Measurements from ENCODE around the gene NFAT5. TPM values are rescaled to one million over a fixed set of nuclear protein-coding genes. Genes with fewer than 3 reads are reported as not detected.
A peak's percentile ranks its signal among the peaks of the same experiment; 100 is the strongest.

Gene NFAT5
- polyA plus RNA-seq, 2 of the 4 experiments (the other 2 are of a cell fraction), result 9.5 to 45.1 TPM

DNA sequence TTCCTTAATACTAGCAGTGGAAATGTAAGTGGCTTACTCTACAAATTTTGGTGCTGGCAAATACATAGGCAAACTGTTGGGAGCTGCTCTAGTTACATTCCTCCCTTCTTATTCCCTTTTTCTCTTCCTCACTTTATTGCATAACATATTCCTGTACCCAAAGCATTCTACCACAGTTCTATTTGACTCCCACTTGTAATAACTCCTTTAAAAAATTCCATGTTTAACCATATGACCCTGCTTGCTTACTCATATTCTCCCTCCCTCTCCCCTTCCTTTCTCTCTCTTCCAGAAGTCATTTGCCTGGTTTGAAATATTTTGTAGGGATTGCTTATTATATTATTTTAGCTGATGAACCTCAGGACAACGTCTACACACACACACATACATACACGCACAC is 137.9 kb downstream of the NFAT5 start:
- Histone ChIP-seq H3K4me3 (no peak overlapping the region), H3K4me2 (peak overlapping the region; percentile 1; the same call in 1 of the 3 replicates), H3K9me3 (no peaks in the 10 kb centered on the region), H3K27ac (no peak overlapping the region), H3K4me1 (peaks cover 41% of the 10 kb centered on the region)
- POLR2A ChIA-PET, result interaction anchor here (1.5 kb wide), 1 partner anchor 23 kb away, joined by 12 read pairs; the partner anchor contains the start of gene NQO1
- 57% methylated on average over 2 of the region's 2 CpGs for WGBS (ENCODE audit: missing lambda C conversion rate)
- FAIRE-seq (no peak), ATAC-seq (peak; percentile 9 to 11; a peak in 4 of 6 replicates), DNase-seq (ENCODE audit: low read depth in 1 of 2, low spot score in 1 of 2) (no peak)
- CTCF ChIA-PET, result interaction anchor here (1.0 to 3.9 kb wide), 7 partner anchors 9 to 306 kb away, joined by 3 to 24 read pairs (median 4); partner anchors contain the start of genes NOB1 and NQO1
- TF ChIP-seq JUN (IDR thresholded peaks at IDR 0.05) (no peak; a peak in 1 of 5 replicates), TFCP2L1 (CRISPR knock-in tag; IDR thresholded peaks at IDR 0.05) (peak; percentile 92), MAFK (IDR thresholded peaks at IDR 0.05; ENCODE audit: partially characterized antibody) (no peak), RFX5 (IDR thresholded peaks at IDR 0.05) (no peak), PHF8 (IDR thresholded peaks at IDR 0.05; ENCODE audit: borderline replicate concordance, low read depth) (no peak), HDAC2 (IDR thresholded peaks at IDR 0.05) (no peak), EP300 (IDR thresholded peaks at IDR 0.05) (no peak), MYC (IDR thresholded peaks at IDR 0.05; ENCODE audit: borderline replicate concordance, low read length) (no peak), CBX2 (IDR thresholded peaks at IDR 0.05; ENCODE audit: borderline replicate concordance, low read depth) (no peak), GATA3 (IDR thresholded peaks at IDR 0.05; ENCODE audit: borderline replicate concordance) (no peak), SREBF2 (IDR thresholded peaks at IDR 0.05) (no peak), ZNF302 (CRISPR knock-in tag; IDR thresholded peaks at IDR 0.05) (no peak), CBX8 (IDR thresholded peaks at IDR 0.05) (no peak), ZFP36 (IDR thresholded peaks at IDR 0.05; ENCODE audit: borderline replicate concordance, partially characterized antibody) (no peak), HOXA7 (CRISPR knock-in tag; IDR thresholded peaks at IDR 0.05) (0 out of 2 replicates have a peak, but pooled peaks have one; percentile 33), SMC3 (IDR thresholded peaks at IDR 0.05) (no peak), CHD2 (IDR thresholded peaks at IDR 0.05; ENCODE audit: low read length, partially characterized antibody) (no peak), NR3C1 (IDR thresholded peaks at IDR 0.05) (no peak), TP53 (CRISPR knock-in tag; IDR thresholded peaks at IDR 0.05) (peak; percentile 71; the same call in 1 of the 2 replicates), HOXB13 (CRISPR knock-in tag; IDR thresholded peaks at IDR 0.05; ENCODE audit: low read depth) (no peak), HEYL (CRISPR knock-in tag; IDR thresholded peaks at IDR 0.05) (no peak), CEBPB (IDR thresholded peaks at IDR 0.05) (peak; percentile 42 to 56; a peak in 2 of 4 replicates), RAD21 (conservative IDR thresholded peaks at IDR 0.05 in 1 of 2, IDR thresholded peaks at IDR 0.05 in 1 of 2) (no peak), ESRRA (IDR thresholded peaks at IDR 0.05; ENCODE audit: borderline replicate concordance, low read length) (no peak), KDM1A (IDR thresholded peaks at IDR 0.05; ENCODE audit: low read depth) (no peak), RARB (CRISPR knock-in tag; IDR thresholded peaks at IDR 0.05) (peak; percentile 65; the same call in 1 of the 2 replicates), ZSCAN20 (CRISPR knock-in tag; IDR thresholded peaks at IDR 0.05) (no peak), FOXS1 (CRISPR knock-in tag; IDR thresholded peaks at IDR 0.05) (no peak), FOSL2 (IDR thresholded peaks at IDR 0.05) (no peak), FOSL2 (CRISPR knock-in tag; IDR thresholded peaks at IDR 0.05) (peak; percentile 17; the same call in 1 of the 2 replicates)
- TF ChIP-seq, protein P1, sequence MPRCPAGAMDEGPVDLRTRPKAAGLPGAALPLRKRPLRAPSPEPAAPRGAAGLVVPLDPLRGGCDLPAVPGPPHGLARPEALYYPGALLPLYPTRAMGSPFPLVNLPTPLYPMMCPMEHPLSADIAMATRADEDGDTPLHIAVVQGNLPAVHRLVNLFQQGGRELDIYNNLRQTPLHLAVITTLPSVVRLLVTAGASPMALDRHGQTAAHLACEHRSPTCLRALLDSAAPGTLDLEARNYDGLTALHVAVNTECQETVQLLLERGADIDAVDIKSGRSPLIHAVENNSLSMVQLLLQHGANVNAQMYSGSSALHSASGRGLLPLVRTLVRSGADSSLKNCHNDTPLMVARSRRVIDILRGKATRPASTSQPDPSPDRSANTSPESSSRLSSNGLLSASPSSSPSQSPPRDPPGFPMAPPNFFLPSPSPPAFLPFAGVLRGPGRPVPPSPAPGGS (IDR thresholded peaks at IDR 0.05), result no peak
- TF ChIP-seq, protein P2, sequence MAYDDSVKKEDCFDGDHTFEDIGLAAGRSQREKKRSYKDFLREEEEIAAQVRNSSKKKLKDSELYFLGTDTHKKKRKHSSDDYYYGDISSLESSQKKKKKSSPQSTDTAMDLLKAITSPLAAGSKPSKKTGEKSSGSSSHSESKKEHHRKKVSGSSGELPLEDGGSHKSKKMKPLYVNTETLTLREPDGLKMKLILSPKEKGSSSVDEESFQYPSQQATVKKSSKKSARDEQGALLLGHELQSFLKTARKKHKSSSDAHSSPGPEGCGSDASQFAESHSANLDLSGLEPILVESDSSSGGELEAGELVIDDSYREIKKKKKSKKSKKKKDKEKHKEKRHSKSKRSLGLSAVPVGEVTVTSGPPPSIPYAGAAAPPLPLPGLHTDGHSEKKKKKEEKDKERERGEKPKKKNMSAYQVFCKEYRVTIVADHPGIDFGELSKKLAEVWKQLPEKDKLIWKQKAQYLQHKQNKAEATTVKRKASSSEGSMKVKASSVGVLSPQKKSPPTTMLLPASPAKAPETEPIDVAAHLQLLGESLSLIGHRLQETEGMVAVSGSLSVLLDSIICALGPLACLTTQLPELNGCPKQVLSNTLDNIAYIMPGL (CRISPR knock-in tag; IDR thresholded peaks at IDR 0.05; ENCODE audit: borderline replicate concordance), result no peak
- TF ChIP-seq, protein P3, sequence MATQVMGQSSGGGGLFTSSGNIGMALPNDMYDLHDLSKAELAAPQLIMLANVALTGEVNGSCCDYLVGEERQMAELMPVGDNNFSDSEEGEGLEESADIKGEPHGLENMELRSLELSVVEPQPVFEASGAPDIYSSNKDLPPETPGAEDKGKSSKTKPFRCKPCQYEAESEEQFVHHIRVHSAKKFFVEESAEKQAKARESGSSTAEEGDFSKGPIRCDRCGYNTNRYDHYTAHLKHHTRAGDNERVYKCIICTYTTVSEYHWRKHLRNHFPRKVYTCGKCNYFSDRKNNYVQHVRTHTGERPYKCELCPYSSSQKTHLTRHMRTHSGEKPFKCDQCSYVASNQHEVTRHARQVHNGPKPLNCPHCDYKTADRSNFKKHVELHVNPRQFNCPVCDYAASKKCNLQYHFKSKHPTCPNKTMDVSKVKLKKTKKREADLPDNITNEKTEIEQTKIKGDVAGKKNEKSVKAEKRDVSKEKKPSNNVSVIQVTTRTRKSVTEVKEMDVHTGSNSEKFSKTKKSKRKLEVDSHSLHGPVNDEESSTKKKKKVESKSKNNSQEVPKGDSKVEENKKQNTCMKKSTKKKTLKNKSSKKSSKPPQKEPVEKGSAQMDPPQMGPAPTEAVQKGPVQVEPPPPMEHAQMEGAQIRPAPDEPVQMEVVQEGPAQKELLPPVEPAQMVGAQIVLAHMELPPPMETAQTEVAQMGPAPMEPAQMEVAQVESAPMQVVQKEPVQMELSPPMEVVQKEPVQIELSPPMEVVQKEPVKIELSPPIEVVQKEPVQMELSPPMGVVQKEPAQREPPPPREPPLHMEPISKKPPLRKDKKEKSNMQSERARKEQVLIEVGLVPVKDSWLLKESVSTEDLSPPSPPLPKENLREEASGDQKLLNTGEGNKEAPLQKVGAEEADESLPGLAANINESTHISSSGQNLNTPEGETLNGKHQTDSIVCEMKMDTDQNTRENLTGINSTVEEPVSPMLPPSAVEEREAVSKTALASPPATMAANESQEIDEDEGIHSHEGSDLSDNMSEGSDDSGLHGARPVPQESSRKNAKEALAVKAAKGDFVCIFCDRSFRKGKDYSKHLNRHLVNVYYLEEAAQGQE (IDR thresholded peaks at IDR 0.05), result no peak
- TF ChIP-seq, protein P4, sequence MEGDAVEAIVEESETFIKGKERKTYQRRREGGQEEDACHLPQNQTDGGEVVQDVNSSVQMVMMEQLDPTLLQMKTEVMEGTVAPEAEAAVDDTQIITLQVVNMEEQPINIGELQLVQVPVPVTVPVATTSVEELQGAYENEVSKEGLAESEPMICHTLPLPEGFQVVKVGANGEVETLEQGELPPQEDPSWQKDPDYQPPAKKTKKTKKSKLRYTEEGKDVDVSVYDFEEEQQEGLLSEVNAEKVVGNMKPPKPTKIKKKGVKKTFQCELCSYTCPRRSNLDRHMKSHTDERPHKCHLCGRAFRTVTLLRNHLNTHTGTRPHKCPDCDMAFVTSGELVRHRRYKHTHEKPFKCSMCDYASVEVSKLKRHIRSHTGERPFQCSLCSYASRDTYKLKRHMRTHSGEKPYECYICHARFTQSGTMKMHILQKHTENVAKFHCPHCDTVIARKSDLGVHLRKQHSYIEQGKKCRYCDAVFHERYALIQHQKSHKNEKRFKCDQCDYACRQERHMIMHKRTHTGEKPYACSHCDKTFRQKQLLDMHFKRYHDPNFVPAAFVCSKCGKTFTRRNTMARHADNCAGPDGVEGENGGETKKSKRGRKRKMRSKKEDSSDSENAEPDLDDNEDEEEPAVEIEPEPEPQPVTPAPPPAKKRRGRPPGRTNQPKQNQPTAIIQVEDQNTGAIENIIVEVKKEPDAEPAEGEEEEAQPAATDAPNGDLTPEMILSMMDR (IDR thresholded peaks at IDR 0.05), result no peak
- TF ChIP-seq, protein P5, sequence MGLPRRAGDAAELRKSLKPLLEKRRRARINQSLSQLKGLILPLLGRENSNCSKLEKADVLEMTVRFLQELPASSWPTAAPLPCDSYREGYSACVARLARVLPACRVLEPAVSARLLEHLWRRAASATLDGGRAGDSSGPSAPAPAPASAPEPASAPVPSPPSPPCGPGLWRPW (IDR thresholded peaks at IDR 0.05), result no peak
